ENCODE measurements around the gene RANGAP1.
"Not testable (repeated sequence)": the region's sequence is repeated elsewhere in the genome, so short reads cannot be mapped to it uniquely, and the experiment has no call there.

The RANGAP1 gene

GRCh38 chr22:41296826-41297667, 11.1 kb upstream of the RANGAP1 start:
- DNase-seq, result no peak

GRCh38 chr22:41294816-41295215, 8.8 kb upstream of the RANGAP1 start:
- DNase-seq, result not testable (repeated sequence)

- DNase-seq, result no peak
Measured at GRCh38 chr22:41290262-41291221, 4.6 kb upstream of the RANGAP1 start.

GRCh38 chr22:41289671-41290070, 3.7 kb upstream of the RANGAP1 start:
- no peak for DNase-seq

- DNase-seq, result peak; percentile 26
Measured at GRCh38 chr22:41288245-41288946, 2.4 kb upstream of the RANGAP1 start.

- DNase-seq, result peak; percentile 18
Measured at GRCh38 chr22:41286639-41287091, 678 bp upstream of the RANGAP1 start.

GRCh38 chr22:41285441-41285819, 557 bp downstream of the RANGAP1 start:
- peak; percentile 63 for DNase-seq

GRCh38 chr22:41284465-41284864, 1.5 kb downstream of the RANGAP1 start:
- no peak for DNase-seq

GRCh38 chr22:41280854-41281253, 5.1 kb downstream of the RANGAP1 start:
- no peak for DNase-seq

GRCh38 chr22:41280065-41280464, 5.9 kb downstream of the RANGAP1 start:
- DNase-seq, result no peak

- no peak for DNase-seq
Measured at GRCh38 chr22:41274856-41275255, 11.1 kb downstream of the RANGAP1 start.

- no peak for DNase-seq
Measured at GRCh38 chr22:41273128-41273527, 12.9 kb downstream of the RANGAP1 start.

- no peak for DNase-seq
Measured at GRCh38 chr22:41271787-41272186, 14.2 kb downstream of the RANGAP1 start.

GRCh38 chr22:41267958-41268357, 18.0 kb downstream of the RANGAP1 start:
- DNase-seq, result no peak

- no peak for DNase-seq
Measured at GRCh38 chr22:41264408-41264941, 21.5 kb downstream of the RANGAP1 start.

GRCh38 chr22:41263704-41264103, 22.3 kb downstream of the RANGAP1 start:
- DNase-seq, result no peak

- no peak for DNase-seq
Measured at GRCh38 chr22:41262250-41262765, 23.7 kb downstream of the RANGAP1 start.

GRCh38 chr22:41261541-41262249, 24.3 kb downstream of the RANGAP1 start:
- no peak for DNase-seq

- DNase-seq, result no peak
Measured at GRCh38 chr22:41260871-41261270, 25.1 kb downstream of the RANGAP1 start.

- DNase-seq, result not testable (repeated sequence)
Measured at GRCh38 chr22:41259756-41260155, 26.2 kb downstream of the RANGAP1 start.

GRCh38 chr22:41257696-41258095, 28.3 kb downstream of the RANGAP1 start:
- no peak for DNase-seq

Measured in COR-L47 (cell line).